Skeletal muscle satellite cell (primary cell): Measurements from ENCODE around the gene STK24.

ENCODE experiments used
- H3K27me3 ChIP-seq: 2 replicates; pipeline ENCODE4 v1.7.0; 2013; ENCODE audit warnings: low read length; ENCODE audit not compliant: control insufficient read depth, insufficient read depth
- H3K36me3 ChIP-seq: 2 replicates; pipeline ENCODE4 v1.7.0; 2013; ENCODE audit warnings: mild to moderate bottlenecking, control low read depth, low read length; ENCODE audit not compliant: insufficient read depth
- H3K4me1 ChIP-seq: 2 replicates; pipeline ENCODE4 v1.7.0; 2013; ENCODE audit warnings: low read length; ENCODE audit not compliant: control insufficient read depth, insufficient read depth
- H3K4me2 ChIP-seq: 2 replicates; pipeline ENCODE4 v1.7.0; 2013; ENCODE audit warnings: mild to moderate bottlenecking, low read length
- H3K4me3 ChIP-seq: 2 replicates; pipeline ENCODE4 v1.7.0; 2013; ENCODE audit warnings: low read length
- H3K9ac ChIP-seq: 2 replicates; pipeline ENCODE4 v1.7.0; 2013; ENCODE audit warnings: mild to moderate bottlenecking, low read depth, low read length, moderate library complexity
- H3K9me3 ChIP-seq: replicated peaks from 2 replicates; pipeline ENCODE4 v1.7.0; 2013; ENCODE audit warnings: mild to moderate bottlenecking, control low read depth, low read length

The STK24 gene

DNA sequence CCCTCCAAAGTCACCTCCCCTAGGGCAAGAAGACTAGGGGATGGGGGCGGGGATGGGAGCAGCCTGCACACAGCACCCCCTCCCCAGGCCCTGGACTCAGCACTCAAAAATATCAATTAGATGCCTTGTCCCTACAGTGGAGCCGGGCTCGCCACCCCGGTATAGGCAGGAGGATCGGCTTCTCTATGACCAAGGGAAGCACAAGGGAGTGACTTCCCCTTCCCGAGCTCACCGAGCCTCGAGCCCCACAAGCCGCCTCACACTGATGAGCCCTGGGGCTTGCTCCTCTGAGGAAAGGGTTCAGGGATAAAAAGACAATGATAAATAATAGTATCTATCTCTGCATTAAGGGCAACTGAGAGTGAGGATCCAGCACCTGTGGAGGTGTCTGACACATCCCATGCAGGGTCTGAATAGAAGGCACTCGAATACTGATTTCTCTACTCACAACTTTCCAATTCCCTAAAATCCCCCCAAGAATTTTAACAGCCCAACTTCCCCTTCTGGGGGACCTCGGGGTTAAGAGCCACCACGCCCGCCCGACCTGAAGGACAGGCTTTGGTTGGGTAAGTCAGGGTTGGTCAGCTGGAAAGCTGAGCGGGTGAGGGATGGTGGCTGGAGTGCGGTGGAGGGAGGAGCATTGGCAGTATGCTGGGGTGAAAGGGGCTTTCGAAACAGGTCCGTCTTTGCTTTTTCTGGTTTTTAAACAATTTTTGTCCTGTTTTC lies 51.3 kb downstream of the STK24 start:
- Histone ChIP-seq H3K4me1 (peaks cover 28% of the 10 kb centered on the region), H3K4me2 (no peak overlapping the region), H3K9ac (no peak overlapping the region)

DNA sequence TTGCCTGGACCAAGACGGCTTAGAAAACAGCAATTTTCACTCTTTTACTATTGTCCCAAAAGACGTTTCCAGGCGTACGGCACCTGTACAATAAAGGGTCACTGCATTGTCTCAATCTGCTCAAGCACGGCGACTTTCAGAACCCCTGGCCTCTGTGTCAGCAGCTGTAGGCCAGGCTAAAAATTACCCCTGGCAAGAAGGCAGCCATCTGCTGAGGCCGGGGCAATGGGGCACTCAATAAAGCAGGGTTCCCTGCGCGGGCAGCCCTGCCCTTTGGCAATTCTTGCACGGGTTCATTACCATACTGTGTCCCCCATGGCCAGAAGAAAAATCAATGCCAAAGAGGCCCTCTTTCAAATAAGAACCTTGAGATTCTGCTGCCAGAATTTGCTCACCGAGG lies 52.1 kb downstream of the STK24 start:
- Histone ChIP-seq H3K27me3 (no peaks in the 10 kb centered on the region), H3K4me3 (no peak overlapping the region), H3K9ac (no peak overlapping the region), H3K4me1 (peaks cover 28% of the 10 kb centered on the region), H3K9me3 (no peaks in the 10 kb centered on the region), H3K36me3 (peaks cover 4% of the 10 kb centered on the region), H3K4me2 (no peak overlapping the region)

More for the DNA sequence above, 51.3 kb downstream of the STK24 start:
- no peak overlapping the region for H3K4me3 ChIP-seq
- H3K27me3 ChIP-seq, result no peaks in the 10 kb centered on the region
- H3K36me3 ChIP-seq, result peaks cover 7% of the 10 kb centered on the region
- H3K9me3 ChIP-seq, result no peaks in the 10 kb centered on the region

DNA sequence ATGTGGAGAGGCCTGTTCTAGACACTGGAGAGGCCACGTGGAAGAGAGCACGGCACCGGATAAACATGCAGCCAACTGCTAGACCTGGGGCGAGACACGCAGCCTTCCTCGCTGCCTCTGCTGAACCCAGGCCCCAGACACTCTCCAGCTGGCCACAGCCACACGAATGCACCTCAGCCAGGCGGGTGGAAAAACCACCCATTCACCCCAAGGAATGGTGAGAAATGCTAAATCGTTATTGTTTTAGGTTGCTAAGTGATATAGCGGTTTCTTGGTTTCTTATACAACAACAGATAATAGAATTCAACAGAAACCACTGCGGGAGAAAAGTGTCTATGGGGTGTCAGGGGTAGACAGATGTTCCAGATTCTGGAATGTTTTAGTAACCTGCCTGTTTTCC lies 52.5 kb downstream of the STK24 start:
- Histone ChIP-seq H3K9me3 (no peaks in the 10 kb centered on the region), H3K4me2 (no peak overlapping the region), H3K9ac (no peak overlapping the region), H3K4me1 (peaks cover 28% of the 10 kb centered on the region), H3K27me3 (no peaks in the 10 kb centered on the region), H3K36me3 (peaks cover 4% of the 10 kb centered on the region), H3K4me3 (no peak overlapping the region)

DNA sequence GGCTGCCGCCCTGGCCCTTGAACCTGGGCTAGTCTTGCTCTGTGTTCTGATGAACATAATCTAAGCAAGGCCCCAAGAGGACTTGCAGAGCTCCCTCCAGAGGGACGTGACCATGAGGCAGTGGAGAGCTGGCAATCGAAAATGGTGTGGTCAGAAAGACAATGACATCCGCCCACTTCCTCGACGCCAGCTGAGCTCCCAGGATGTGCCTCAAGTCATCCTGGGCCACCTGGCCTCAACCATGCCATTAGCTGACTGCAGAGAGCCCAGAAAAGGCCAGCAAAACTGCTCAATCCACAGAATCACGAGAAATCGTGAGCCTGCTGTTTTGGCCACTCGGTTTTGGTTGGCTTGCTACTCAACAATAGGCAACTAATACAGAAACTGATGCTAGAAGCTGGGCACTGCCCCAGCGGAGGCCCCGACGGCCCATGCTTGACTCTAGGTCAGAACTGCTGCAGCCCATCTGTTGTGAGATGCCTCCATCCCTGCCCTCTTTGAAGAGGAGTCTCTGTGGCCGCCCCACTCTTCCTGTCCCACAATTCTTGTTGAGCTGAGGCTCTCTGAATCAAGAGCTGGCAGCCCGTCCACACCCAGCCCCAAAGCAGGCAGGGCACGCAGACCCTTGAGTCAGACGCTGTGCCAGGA lies 53.3 kb downstream of the STK24 start:
- Histone ChIP-seq H3K9me3 (no peaks in the 10 kb centered on the region), H3K36me3 (peaks cover 4% of the 10 kb centered on the region), H3K4me2 (no peak overlapping the region), H3K9ac (no peak overlapping the region), H3K4me1 (peaks cover 20% of the 10 kb centered on the region), H3K27me3 (no peaks in the 10 kb centered on the region), H3K4me3 (no peak overlapping the region)

DNA sequence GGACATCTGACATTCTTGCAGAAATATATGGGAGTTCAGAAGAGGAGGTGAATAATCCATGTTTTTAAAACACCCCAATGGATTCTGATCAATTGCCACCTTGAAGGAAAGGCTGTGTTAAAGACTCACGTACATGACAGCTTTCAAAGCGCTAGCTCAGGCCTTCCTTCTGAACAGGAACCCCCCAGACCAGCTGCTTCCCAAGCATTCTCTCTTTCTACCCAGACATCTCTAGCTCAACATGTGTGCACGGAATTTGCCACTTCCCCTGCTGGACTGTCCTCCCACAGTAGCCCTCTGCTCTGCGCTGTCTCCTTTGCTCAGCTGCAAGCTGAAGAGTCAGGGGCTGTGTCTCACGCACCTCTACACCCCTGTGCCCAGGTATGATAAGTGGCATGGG lies 54.5 kb downstream of the STK24 start:
- Histone ChIP-seq H3K36me3 (peaks cover 8% of the 10 kb centered on the region), H3K9ac (no peak overlapping the region), H3K27me3 (no peaks in the 10 kb centered on the region), H3K4me2 (no peak overlapping the region), H3K4me3 (no peak overlapping the region), H3K4me1 (peaks cover 20% of the 10 kb centered on the region), H3K9me3 (no peaks in the 10 kb centered on the region)

DNA sequence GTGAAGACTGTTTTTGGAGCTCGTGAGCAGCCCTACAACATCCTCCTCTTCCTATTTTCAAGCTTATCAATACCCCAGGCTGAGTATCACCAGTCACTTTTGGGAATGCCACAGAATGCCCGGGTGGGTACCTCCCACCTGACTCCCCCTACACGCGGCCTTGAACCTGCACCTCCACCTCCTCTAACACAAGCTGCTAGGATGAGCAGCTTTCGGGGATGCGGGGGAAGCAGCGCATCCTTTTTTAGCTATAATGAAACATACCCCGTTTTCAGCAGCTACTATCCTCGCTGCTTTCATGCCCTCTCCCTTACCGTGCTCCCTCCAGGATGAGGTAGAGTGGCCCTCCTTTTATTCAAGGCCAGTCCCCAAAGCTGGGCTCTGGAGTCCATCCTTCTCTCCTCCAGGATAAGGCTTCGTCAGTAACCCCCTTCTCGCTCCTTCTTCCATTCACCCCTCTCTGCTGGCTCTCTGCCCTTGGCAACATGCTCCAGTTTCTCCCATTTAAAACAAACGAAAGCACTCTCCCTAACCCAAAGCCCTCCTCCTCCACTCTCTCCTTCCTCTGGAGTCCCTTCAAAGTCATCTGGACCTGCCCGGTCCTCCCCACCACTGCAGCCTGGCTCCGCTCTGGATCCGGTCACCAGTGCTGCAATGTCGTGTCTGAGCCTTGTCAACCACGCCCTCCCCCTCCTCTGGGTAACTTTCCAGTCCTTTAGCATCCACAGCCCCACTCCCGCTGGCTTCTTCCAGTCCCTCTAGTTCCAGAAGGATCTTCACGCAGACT lies 55.3 kb downstream of the STK24 start:
- Histone ChIP-seq H3K4me2 (no peak overlapping the region), H3K36me3 (peaks cover 6% of the 10 kb centered on the region), H3K27me3 (no peaks in the 10 kb centered on the region), H3K4me3 (no peak overlapping the region), H3K9ac (no peak overlapping the region), H3K9me3 (no peaks in the 10 kb centered on the region), H3K4me1 (peaks cover 20% of the 10 kb centered on the region)

DNA sequence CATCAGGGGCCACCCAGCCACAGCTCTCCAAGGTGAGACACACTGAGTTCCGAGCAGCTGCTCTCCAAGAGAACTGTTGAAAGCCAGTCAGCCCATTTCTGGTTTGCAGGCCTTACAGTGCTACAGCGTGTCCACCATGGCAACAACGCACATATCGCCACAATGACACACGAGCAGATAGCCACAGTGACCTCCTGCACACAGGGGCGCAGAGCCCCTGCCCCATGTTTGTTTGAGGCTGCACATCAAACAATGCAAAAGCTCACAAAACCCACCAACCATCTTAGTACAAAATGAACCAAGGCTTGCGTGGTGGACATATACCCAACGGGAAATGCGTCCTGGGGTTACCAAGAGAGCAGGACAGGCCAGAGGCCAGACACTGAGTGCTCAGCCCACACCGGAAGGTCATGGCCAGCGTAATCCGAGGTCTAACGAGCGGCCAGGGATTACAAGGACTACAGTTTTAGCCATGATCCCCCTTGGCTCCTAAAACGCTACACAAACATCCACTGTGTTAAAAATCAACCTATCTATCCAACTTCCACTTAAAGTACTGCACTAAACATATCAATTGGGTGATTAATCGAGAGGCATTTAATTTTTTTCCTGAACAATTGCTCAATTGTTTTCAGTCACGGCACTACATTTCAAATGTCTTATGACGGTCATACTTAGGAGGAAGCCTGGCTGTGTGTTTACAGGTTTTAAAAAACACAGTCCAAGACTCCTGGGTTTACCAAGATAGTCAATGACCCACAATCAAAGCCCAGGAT lies 56.0 kb downstream of the STK24 start:
- Histone ChIP-seq H3K27me3 (no peaks in the 10 kb centered on the region), H3K4me3 (no peak overlapping the region), H3K36me3 (peaks cover 5% of the 10 kb centered on the region), H3K4me1 (peaks cover 16% of the 10 kb centered on the region), H3K4me2 (no peak overlapping the region), H3K9me3 (no peaks in the 10 kb centered on the region), H3K9ac (no peak overlapping the region)

DNA sequence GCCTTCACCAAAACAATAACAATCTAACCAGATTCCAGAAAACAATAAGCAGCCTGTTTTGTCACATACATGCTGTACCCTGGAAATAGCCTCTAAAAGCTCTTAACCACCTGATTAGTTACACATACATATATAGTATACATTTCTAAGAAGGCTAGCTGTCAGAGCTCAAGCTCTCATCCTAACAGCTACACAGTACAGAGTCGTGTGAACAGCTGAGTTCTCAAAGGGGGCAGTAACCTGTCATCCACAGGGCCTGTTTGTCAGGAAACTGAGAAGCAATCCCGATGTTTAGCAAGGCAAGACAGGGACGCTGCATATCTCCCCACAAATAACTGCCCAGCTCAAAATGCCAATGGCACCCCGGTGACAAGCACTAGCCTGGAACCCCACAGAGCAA lies 56.9 kb downstream of the STK24 start:
- no peak overlapping the region for H3K4me2 ChIP-seq
- H3K9me3 ChIP-seq, result no peaks in the 10 kb centered on the region
- H3K36me3 ChIP-seq, result peaks cover 5% of the 10 kb centered on the region
- H3K4me3 ChIP-seq, result no peak overlapping the region
- H3K27me3 ChIP-seq, result no peaks in the 10 kb centered on the region
- peaks cover 15% of the 10 kb centered on the region for H3K4me1 ChIP-seq
- no peak overlapping the region for H3K9ac ChIP-seq

DNA sequence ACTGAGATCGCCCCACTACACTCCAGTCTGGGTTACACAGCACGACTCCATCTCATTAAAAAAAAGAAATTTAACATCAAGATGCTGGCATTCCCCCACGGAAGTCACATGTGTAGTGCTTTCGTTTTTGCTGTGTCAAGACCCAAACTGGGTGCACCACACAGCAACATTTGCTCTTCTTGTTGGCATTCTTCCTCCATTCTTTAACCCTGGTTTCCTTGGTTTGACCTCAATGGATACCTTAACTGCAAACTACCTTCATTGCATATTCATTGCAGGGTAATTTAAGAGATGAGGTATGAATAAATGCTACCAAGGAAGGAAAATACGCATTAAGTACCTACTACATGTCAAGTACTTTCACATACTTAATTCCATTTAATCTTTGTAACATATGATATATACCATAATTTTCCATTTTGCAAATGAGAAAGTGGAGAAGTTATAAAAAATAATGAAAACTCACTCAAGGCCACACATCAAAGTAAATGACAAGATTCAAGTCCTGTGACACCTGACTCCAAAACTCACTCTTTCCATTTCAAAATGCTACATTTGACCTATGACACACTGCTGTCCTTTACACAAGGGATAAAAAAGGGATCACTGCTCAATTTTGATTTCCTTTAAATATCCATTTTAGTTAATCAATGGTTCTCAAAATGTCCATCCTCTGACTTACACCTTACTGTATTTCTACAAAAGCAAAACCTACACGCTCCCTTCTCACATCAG lies 59.2 kb downstream of the STK24 start:
- no peak overlapping the region for H3K4me2 ChIP-seq
- no peaks in the 10 kb centered on the region for H3K4me1 ChIP-seq
- H3K27me3 ChIP-seq, result no peaks in the 10 kb centered on the region
- H3K36me3 ChIP-seq, result peaks cover 9% of the 10 kb centered on the region
- no peak overlapping the region for H3K4me3 ChIP-seq
- no peak overlapping the region for H3K9ac ChIP-seq
- no peaks in the 10 kb centered on the region for H3K9me3 ChIP-seq

DNA sequence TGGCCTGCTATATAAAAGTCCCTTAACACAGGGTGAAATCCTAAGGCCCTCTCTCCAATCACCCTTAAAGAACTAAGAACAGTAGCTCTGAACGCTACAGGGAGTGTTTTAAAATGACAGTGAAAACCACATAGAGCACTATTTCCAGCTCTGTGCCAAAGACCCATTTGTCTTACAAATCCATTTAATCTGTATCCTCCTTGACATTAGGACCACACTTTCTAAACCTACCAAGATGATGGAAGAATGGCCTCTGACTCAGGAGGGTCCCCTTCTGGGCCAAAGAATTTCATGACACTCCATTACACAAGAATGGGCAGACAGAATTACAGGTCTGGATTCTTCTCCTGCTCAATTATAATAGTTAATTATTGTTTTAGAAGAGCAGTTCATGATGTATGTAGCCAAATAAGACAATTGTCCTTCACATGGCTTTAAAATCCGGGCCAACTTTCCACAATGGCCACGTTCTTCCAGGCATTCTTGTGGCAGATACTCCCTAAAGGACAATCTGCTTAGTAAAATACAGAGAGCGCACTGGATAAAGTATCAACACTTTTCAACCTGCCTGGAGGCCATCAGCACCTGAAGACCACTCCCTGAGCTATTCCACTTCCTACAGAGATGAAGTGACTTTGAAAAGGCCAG lies 61.0 kb downstream of the STK24 start:
- no peak overlapping the region for H3K4me2 ChIP-seq
- no peaks in the 10 kb centered on the region for H3K9me3 ChIP-seq
- H3K36me3 ChIP-seq, result peaks cover 9% of the 10 kb centered on the region
- no peak overlapping the region for H3K4me3 ChIP-seq
- H3K9ac ChIP-seq, result no peak overlapping the region
- no peaks in the 10 kb centered on the region for H3K4me1 ChIP-seq
- no peaks in the 10 kb centered on the region for H3K27me3 ChIP-seq
